GM19372 (cell line): ENCODE measurements around the gene AMN.

ENCODE experiments used
- ATAC-seq: cut with Tn5 transposase; IDR thresholded peaks from one replicate; pipeline ENCODE4 v1.9.1; 2021; ENCODE audit warnings: mild to moderate bottlenecking, low read depth, moderate library complexity; ENCODE audit not compliant: unreplicated experiment

Gene AMN

GRCh38 chr14:102898776-102899515 lies 23.5 kb upstream of the AMN start:
- no peak for ATAC-seq

GRCh38 chr14:102899516-102899900 lies 23.0 kb upstream of the AMN start:
- ATAC-seq, result no peak

GRCh38 chr14:102900631-102901571 lies 21.6 kb upstream of the AMN start:
- ATAC-seq, result peak; percentile 59

GRCh38 chr14:102901633-102902032 lies 20.8 kb upstream of the AMN start:
- peak; percentile 70 for ATAC-seq

GRCh38 chr14:102902086-102902485 lies 20.4 kb upstream of the AMN start:
- ATAC-seq, result no peak

- ATAC-seq, result no peak
Measured at GRCh38 chr14:102902523-102903247, 19.8 kb upstream of the AMN start.

- no peak for ATAC-seq
Measured at GRCh38 chr14:102903248-102903888, 19.1 kb upstream of the AMN start.

- no peak for ATAC-seq
Measured at GRCh38 chr14:102903889-102904512, 18.5 kb upstream of the AMN start.

- ATAC-seq, result no peak
Measured at GRCh38 chr14:102905116-102906108, 17.1 kb upstream of the AMN start.

GRCh38 chr14:102906616-102907302 lies 15.7 kb upstream of the AMN start:
- no peak for ATAC-seq

- no peak for ATAC-seq
Measured at GRCh38 chr14:102907303-102907844, 15.1 kb upstream of the AMN start.

- ATAC-seq, result no peak
Measured at GRCh38 chr14:102907980-102908730, 14.3 kb upstream of the AMN start.

GRCh38 chr14:102908766-102909455 lies 13.6 kb upstream of the AMN start:
- no peak for ATAC-seq

- no peak for ATAC-seq
Measured at GRCh38 chr14:102909462-102909861, 13.0 kb upstream of the AMN start.

GRCh38 chr14:102909911-102910310 lies 12.6 kb upstream of the AMN start:
- no peak for ATAC-seq

- ATAC-seq, result no peak
Measured at GRCh38 chr14:102910442-102910841, 12.0 kb upstream of the AMN start.

GRCh38 chr14:102911541-102911951 lies 10.9 kb upstream of the AMN start:
- ATAC-seq, result no peak
